ENCODE measurements around the gene DGKD.

Gene DGKD

DNA sequence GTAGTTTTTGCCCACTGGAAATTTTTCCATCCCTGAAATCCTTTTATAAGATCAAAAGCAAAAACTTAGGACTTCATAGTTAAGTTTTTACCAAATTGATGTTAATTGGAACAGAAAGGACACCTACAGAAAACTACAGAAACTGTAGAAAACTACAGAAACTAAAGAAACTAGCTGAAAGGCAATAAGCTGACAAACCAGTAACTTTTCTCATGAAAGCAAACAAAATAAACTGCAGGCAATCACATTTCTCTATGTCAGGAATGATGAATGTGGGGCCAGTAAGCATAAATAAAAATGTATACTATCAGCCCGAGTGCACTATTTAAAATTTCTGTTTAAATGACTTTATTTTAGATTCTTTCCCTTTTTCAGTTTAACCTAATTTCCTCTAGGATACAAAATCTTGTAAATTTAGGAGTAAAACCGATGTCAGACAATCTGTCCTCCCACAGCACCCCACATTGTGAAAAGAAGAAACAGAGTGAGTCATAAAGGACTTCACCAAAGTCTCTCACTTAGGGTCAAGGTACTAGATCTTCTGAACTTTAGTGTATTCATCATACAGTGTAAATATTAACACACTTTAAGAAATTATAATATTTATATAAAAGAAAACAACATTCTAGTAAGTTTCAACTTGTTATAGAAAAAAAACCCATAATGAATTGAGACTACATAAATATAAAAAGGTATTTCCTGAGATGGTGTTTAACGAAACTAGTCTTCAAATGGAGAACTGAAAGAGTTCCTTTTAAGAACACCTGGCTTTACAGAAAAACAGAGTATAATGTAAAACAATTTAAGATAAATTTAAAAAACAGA lies 165.7 kb downstream of the DGKD start:
- no peak for DNase-seq

All from OCI-M1 (cell line).